IMR-90 (cell line): ENCODE measurements around the gene CHRNG. TPM values are rescaled to one million over a fixed set of nuclear protein-coding genes. Genes with fewer than 3 reads are reported as not detected.

Experiments
- ATAC-seq: fragments of 200-7000 bp; cut with Tn5 transposase; 2 replicates; pipeline ENCODE4 v1.9.1; 2020; ENCODE audit warnings: low read depth, mild to moderate bottlenecking, moderate library complexity
- BruUV-seq: library from RNA; stranded (reverse); fragments of 400-500 nt; replicated peaks from 2 replicates; lab custom pipeline; 2021; lab: Mats Ljungman, UMichigan
- CTCF ChIA-PET: fragments of 300-600 bp; formaldehyde crosslinking; extraction: SDS; loops from one replicate; lab custom pipeline; 2021; ENCODE audit warnings: antibody characterized with exemption; lab: Yijun Ruan, JAX
- POLR2A ChIA-PET: fragments of 300-600 bp; sonication (Branson Sonifier 250); formaldehyde crosslinking; loops from one replicate; lab custom pipeline; 2022; ENCODE audit warnings: antibody characterized with exemption; ENCODE audit not compliant: unreplicated experiment; lab: Charles Lee
- DNase-seq: peaks from one replicate; pipeline ENCODE4 v3.0.0; 2013
- H2AFZ ChIP-seq: replicated peaks from 2 replicates; pipeline ENCODE3; 2013; ENCODE audit warnings: low read length, mild to moderate bottlenecking; ENCODE audit not compliant: poor library complexity
- H2AK5ac ChIP-seq: 2 replicates; pipeline ENCODE4 v1.6.1; 2013; ENCODE audit warnings: low read depth, low read length, inconsistent platforms
- H2AK9ac ChIP-seq: replicated peaks from 2 replicates; pipeline ENCODE3; 2013; ENCODE audit warnings: mild to moderate bottlenecking, low read depth, low read length, moderate library complexity; ENCODE audit not compliant: poor library complexity
- H2BK120ac ChIP-seq: 2 replicates; pipeline ENCODE4 v1.6.1; 2013; ENCODE audit warnings: low read depth, low read length, inconsistent platforms
- H2BK15ac ChIP-seq: 3 replicates; pipeline ENCODE4 v1.6.1; 2013; ENCODE audit warnings: low read depth, low read length, inconsistent platforms
- H2BK20ac ChIP-seq: 2 replicates; pipeline ENCODE4 v1.6.1; 2013; ENCODE audit warnings: low read depth, mild to moderate bottlenecking, inconsistent platforms, low read length, moderate library complexity
- H2BK5ac ChIP-seq: 2 replicates; pipeline ENCODE4 v1.6.1; 2013; ENCODE audit warnings: mild to moderate bottlenecking, low read depth, low read length, inconsistent platforms; ENCODE audit not compliant: poor library complexity, severe bottlenecking
- H3K14ac ChIP-seq: replicated peaks from 2 replicates; pipeline ENCODE4 v1.6.1; 2013; ENCODE audit warnings: low read depth, low read length, inconsistent platforms
- H3K18ac ChIP-seq: 2 replicates; pipeline ENCODE4 v1.6.1; 2013; ENCODE audit warnings: low read depth, low read length, control low read depth
- H3K23ac ChIP-seq: 2 replicates; pipeline ENCODE4 v1.6.1; 2013; ENCODE audit warnings: low read depth, low read length, inconsistent platforms
- H3K27ac ChIP-seq: 2 replicates; pipeline ENCODE4 v1.5.1; 2013; ENCODE audit warnings: mild to moderate bottlenecking, control low read depth, low read length; ENCODE audit not compliant: insufficient read depth
- H3K27me3 ChIP-seq: 2 replicates; pipeline ENCODE4 v1.6.1; 2013; ENCODE audit warnings: low read length; ENCODE audit not compliant: control insufficient read depth, insufficient read depth
- H3K36me3 ChIP-seq: 2 replicates; pipeline ENCODE4 v1.6.1; 2013; ENCODE audit warnings: low read length, mixed read lengths; ENCODE audit not compliant: control insufficient read depth, insufficient read depth
- H3K4ac ChIP-seq: 2 replicates; pipeline ENCODE4 v1.6.1; 2013; ENCODE audit warnings: low read depth, low read length, inconsistent platforms
- H3K4me1 ChIP-seq: 2 replicates; pipeline ENCODE4 v1.6.1; 2013; ENCODE audit warnings: low read length, mixed read lengths; ENCODE audit not compliant: control insufficient read depth, insufficient read depth
- H3K4me2 ChIP-seq: 2 replicates; pipeline ENCODE4 v1.6.1; 2013; ENCODE audit warnings: low read depth, mild to moderate bottlenecking, control low read depth, low read length, moderate library complexity
- H3K4me3 ChIP-seq: 2 replicates; pipeline ENCODE4 v1.5.1; 2013; ENCODE audit warnings: low read depth, mild to moderate bottlenecking, control low read depth, low read length, moderate library complexity; ENCODE audit not compliant: insufficient read depth
- H3K56ac ChIP-seq: 2 replicates; pipeline ENCODE4 v1.6.1; 2013; ENCODE audit warnings: low read length, inconsistent platforms; ENCODE audit not compliant: insufficient read depth; ENCODE audit errors: extremely low read depth
- H3K79me1 ChIP-seq, 2 experiments: 2 replicates each; pipeline ENCODE4 v1.6.1; 2013; ENCODE audit warnings: low read length in 2 of 2, inconsistent platforms in 1 of 2, low read depth in 1 of 2
- H3K9ac ChIP-seq: 2 replicates; pipeline ENCODE4 v1.6.1; 2013; ENCODE audit warnings: low read depth, low read length, control low read depth
- H3K9me1 ChIP-seq: 2 replicates; pipeline ENCODE4 v1.6.1; 2013; ENCODE audit warnings: low read length, inconsistent platforms; ENCODE audit not compliant: insufficient read depth
- H3K9me3 ChIP-seq: 2 replicates; pipeline ENCODE4 v1.6.1; 2013; ENCODE audit warnings: low read length; ENCODE audit not compliant: control insufficient read depth, insufficient read depth
- H4K20me1 ChIP-seq: 2 replicates; pipeline ENCODE4 v1.6.1; 2013; ENCODE audit warnings: low read length, inconsistent platforms; ENCODE audit not compliant: insufficient read depth
- H4K5ac ChIP-seq: 2 replicates; pipeline ENCODE4 v1.6.1; 2013; ENCODE audit warnings: mild to moderate bottlenecking, low read depth, low read length, control low read depth
- H4K8ac ChIP-seq, 2 experiments: 2 replicates each; pipeline ENCODE4 v1.6.1; 2013; ENCODE audit warnings: low read depth in 2 of 2, low read length in 2 of 2, control low read depth in 1 of 2, inconsistent platforms in 1 of 2
- H4K91ac ChIP-seq: 2 replicates; pipeline ENCODE4 v1.6.1; 2013; ENCODE audit warnings: low read depth, low read length, inconsistent platforms; ENCODE audit not compliant: insufficient read depth
- CEBPB ChIP-seq: IDR thresholded peaks from 2 replicates; pipeline ENCODE4 v1.6.1; 2012; ENCODE audit warnings: low read depth, low read length, improper control_type of control experiment
- ELK1 ChIP-seq: fragments of 150-350 bp; IDR thresholded peaks from 2 replicates; pipeline ENCODE4 v1.6.1; 2016; ENCODE audit warnings: low read depth, mild to moderate bottlenecking, low read length, moderate library complexity, borderline replicate concordance
- MAZ ChIP-seq: IDR thresholded peaks from 2 replicates; pipeline ENCODE4 v1.6.1; 2012; ENCODE audit warnings: low read depth, mild to moderate bottlenecking, low read length, improper control_type of control experiment, moderate library complexity, borderline replicate concordance
- MXI1 ChIP-seq: IDR thresholded peaks from 2 replicates; pipeline ENCODE4 v1.6.1; 2012; ENCODE audit warnings: low read depth, mild to moderate bottlenecking, low read length, moderate library complexity, borderline replicate concordance
- NFE2L2 ChIP-seq: fragments of 150-350 bp; IDR thresholded peaks from 2 replicates; pipeline ENCODE4 v1.6.1; 2016; ENCODE audit warnings: low read depth, mild to moderate bottlenecking, low read length
- POLR2A ChIP-seq: IDR thresholded peaks from 2 replicates; pipeline ENCODE4 v1.6.1; 2012; ENCODE audit warnings: mild to moderate bottlenecking, low read depth, low read length
- RCOR1 ChIP-seq: IDR thresholded peaks from 2 replicates; pipeline ENCODE4 v1.6.1; 2012; ENCODE audit warnings: mild to moderate bottlenecking, low read length, improper control_type of control experiment; ENCODE audit not compliant: insufficient replicate concordance
- RFX5 ChIP-seq: IDR thresholded peaks from 2 replicates; pipeline ENCODE4 v1.8.0; 2012; ENCODE audit warnings: low read depth, mild to moderate bottlenecking, low read length, moderate library complexity
- SMC3 ChIP-seq: fragments of 150-350 bp; IDR thresholded peaks from 2 replicates; pipeline ENCODE4 v1.6.1; 2016; ENCODE audit warnings: low read depth, mild to moderate bottlenecking, antibody characterized with exemption, low read length, moderate library complexity
- USF2 ChIP-seq: fragments of 150-350 bp; IDR thresholded peaks from 2 replicates; pipeline ENCODE4 v1.6.1; 2017; ENCODE audit warnings: mild to moderate bottlenecking, antibody characterized with exemption, low read length, low read depth
- WGBS, 2 experiments: methylation state at CpG; one replicate each; pipeline versions ENCODE4 v1.1.5 to v1.1.7; 2013; ENCODE audit warnings: missing lambda C conversion rate in 2 of 2; ENCODE audit not compliant: insufficient read length in 1 of 2; ENCODE audit errors: extremely low coverage in 2 of 2; 5-methylcytosine and 5-hydroxymethylcytosine counted together
- dilution Hi-C: fragments of 300-500 bp; cut with HindIII; formaldehyde crosslinking; loops from one replicate; pipeline ENCODE4 v1.14.3; 2018; ENCODE audit warnings: low sequenced_read_pairs; ENCODE audit not compliant: unreplicated experiment
- in situ Hi-C: fragments of 300-500 bp; cut with MboI; formaldehyde crosslinking; loops from 3 replicates; pipeline ENCODE4 v1.14.3; 2019; ENCODE audit warnings: low sequenced_read_pairs, inconsistent platforms, mixed read lengths
- intact Hi-C: fragments of 100-400 bp; cut with micrococcal nuclease; formaldehyde crosslinking; loops from 2 replicates; pipeline ENCODE4 v1.10.0; 2022
- polyA plus RNA-seq, 3 experiments: library from polyadenylated mRNA; depleted of rRNA; stranded (reverse); fragments of >200 nt; gene quantifications; 2 replicates each; pipeline ENCODE4 v1.2.3, GENCODE V29; 2012; ENCODE audit warnings: low replicate concordance in 1 of 3
- total RNA-seq: library from RNA; depleted of rRNA; stranded (reverse); fragments of >200 nt; gene quantifications from 2 replicates; pipeline ENCODE4 v1.2.3, GENCODE V29; 2012
- TF ChIP-seq, protein P1 (sequence below): conservative IDR thresholded peaks from 2 replicates; pipeline ENCODE4 v1.5.1; 2012; ENCODE audit warnings: mild to moderate bottlenecking, low read depth, low read length, improper control_type of control experiment

The CHRNG gene
- total and polyA plus RNA-seq, 2 of the 4 experiments (the other 2 are of a cell fraction), result not detected

GRCh38 chr2:232580648-232580981, 41.1 kb downstream of the CHRNG start:
- 100% methylated on average over 1 of the region's 6 CpGs; no CpG with 5 or more reads in 1 of the 2 experiments for WGBS, 2 experiments
- H3K27me3 ChIP-seq, result no peaks in the 10 kb centered on the region

More at GRCh38 chr2:232580648-232580981, 41.1 kb downstream of the CHRNG start:
- DNase-seq (no peak), ATAC-seq (no peak)
- Histone ChIP-seq H3K18ac (no peak overlapping the region), H4K5ac (no peak overlapping the region), H2BK5ac (no peak overlapping the region), H3K56ac (no peak overlapping the region), H3K9me3 (no peaks in the 10 kb centered on the region), H3K23ac (no peak overlapping the region), H2AFZ (no peak overlapping the region), H2BK120ac (no peak overlapping the region), H3K9me1 (no peaks in the 10 kb centered on the region; the same call in 1 of the 2 replicates), H3K27ac (no peak overlapping the region), H3K4me3 (no peak overlapping the region), H3K14ac (no peak overlapping the region), H2AK9ac (no peak overlapping the region), H3K9ac (no peak overlapping the region), H2AK5ac (no peak overlapping the region), H3K36me3 (peaks cover 6% of the 10 kb centered on the region; the same call in 1 of the 2 replicates), H3K4me2 (no peak overlapping the region), H4K91ac (no peak overlapping the region), H4K8ac (no peak overlapping the region), H2BK15ac (no peak overlapping the region), H3K79me1 (no peaks in the 10 kb centered on the region), H3K4me1 (0 out of 2 replicates have a peak, but pooled peaks cover 2% of the 10 kb centered on the region), H3K4ac (no peak overlapping the region), H2BK20ac (no peak overlapping the region), H4K20me1 (no peaks in the 10 kb centered on the region)
- ChIA-PET POLR2A (no interaction called here), CTCF (no interaction called here)
- TF ChIP-seq NFE2L2 (no peak), ELK1 (no peak), RFX5 (no peak), USF2 (no peak), SMC3 (no peak), MAZ (no peak), POLR2A (no peak), CEBPB (no peak), RCOR1 (no peak), MXI1 (no peak)
- TF ChIP-seq, protein P1, sequence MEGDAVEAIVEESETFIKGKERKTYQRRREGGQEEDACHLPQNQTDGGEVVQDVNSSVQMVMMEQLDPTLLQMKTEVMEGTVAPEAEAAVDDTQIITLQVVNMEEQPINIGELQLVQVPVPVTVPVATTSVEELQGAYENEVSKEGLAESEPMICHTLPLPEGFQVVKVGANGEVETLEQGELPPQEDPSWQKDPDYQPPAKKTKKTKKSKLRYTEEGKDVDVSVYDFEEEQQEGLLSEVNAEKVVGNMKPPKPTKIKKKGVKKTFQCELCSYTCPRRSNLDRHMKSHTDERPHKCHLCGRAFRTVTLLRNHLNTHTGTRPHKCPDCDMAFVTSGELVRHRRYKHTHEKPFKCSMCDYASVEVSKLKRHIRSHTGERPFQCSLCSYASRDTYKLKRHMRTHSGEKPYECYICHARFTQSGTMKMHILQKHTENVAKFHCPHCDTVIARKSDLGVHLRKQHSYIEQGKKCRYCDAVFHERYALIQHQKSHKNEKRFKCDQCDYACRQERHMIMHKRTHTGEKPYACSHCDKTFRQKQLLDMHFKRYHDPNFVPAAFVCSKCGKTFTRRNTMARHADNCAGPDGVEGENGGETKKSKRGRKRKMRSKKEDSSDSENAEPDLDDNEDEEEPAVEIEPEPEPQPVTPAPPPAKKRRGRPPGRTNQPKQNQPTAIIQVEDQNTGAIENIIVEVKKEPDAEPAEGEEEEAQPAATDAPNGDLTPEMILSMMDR, result no peak
- intact Hi-C loops, result no loop called here
- dilution Hi-C loops, result no loop called here
- BruUV-seq, result no TSS peak
- in situ Hi-C loops, result no loop called here
